Panc1 (cell line): ENCODE measurements around the gene NTRK3.

Experiments used
- CTCF ChIP-seq: fragments of 450-650 bp; IDR thresholded peaks from 2 replicates; pipeline ENCODE4 v1.5.1; 2017; ENCODE audit warnings: mild to moderate bottlenecking
- POLR2AphosphoS5 ChIP-seq: IDR thresholded peaks from 2 replicates; pipeline ENCODE4 v1.6.1; 2012; ENCODE audit warnings: mild to moderate bottlenecking, low read depth, low read length, moderate library complexity
- SIN3A ChIP-seq: IDR thresholded peaks from 2 replicates; pipeline ENCODE4 v1.6.1; 2012; ENCODE audit warnings: low read depth, mild to moderate bottlenecking, low read length, moderate library complexity, borderline replicate concordance; ENCODE audit not compliant: insufficient read depth
- TCF7L2 ChIP-seq: IDR thresholded peaks from 2 replicates; pipeline ENCODE4 v1.6.1; 2011; ENCODE audit warnings: mild to moderate bottlenecking, low read depth, low read length, inconsistent platforms

GRCh38 chr15:88126695-88127431, 129.7 kb downstream of the NTRK3 start:
- TF ChIP-seq POLR2AphosphoS5, result no peak
- no peak for TF ChIP-seq CTCF
- no peak for TF ChIP-seq SIN3A
- TF ChIP-seq TCF7L2, result no peak
